GM12891 (cell line): ENCODE results near the gene VPS26B.

Experiments used
- POLR2A ChIP-seq: IDR thresholded peaks from 2 replicates; pipeline ENCODE4 v1.6.1; 2011; ENCODE audit warnings: low read depth, low read length, control low read depth
- POLR2AphosphoS5 ChIP-seq: IDR thresholded peaks from 2 replicates; pipeline ENCODE4 v1.6.1; 2011; ENCODE audit warnings: low read depth, low read length, control low read depth
- POU2F2 ChIP-seq: IDR thresholded peaks from 2 replicates; pipeline ENCODE4 v1.6.1; 2011; ENCODE audit warnings: low read depth, mild to moderate bottlenecking, control low read depth, low read length, moderate library complexity
- TAF1 ChIP-seq: IDR thresholded peaks from 2 replicates; pipeline ENCODE4 v1.6.1; 2011; ENCODE audit warnings: low read depth, low read length, control low read depth

- no peak for TF ChIP-seq POLR2AphosphoS5
- no peak for TF ChIP-seq POLR2A
- TF ChIP-seq TAF1 = no peak
- no peak for TF ChIP-seq POU2F2
Measured at GRCh38 chr11:134205729-134206128, 18.7 kb upstream of the VPS26B start.
